HG02642 (cell line): ENCODE data around the gene PRDM5.
"Not testable (repeated sequence)": the region's sequence is repeated elsewhere in the genome, so short reads cannot be mapped to it uniquely, and the experiment has no call there.

Source experiments
- ATAC-seq: cut with Tn5 transposase; IDR thresholded peaks from one replicate; pipeline ENCODE4 v1.9.1; 2021; ENCODE audit warnings: mild to moderate bottlenecking; ENCODE audit not compliant: unreplicated experiment, poor library complexity

The PRDM5 gene

DNA sequence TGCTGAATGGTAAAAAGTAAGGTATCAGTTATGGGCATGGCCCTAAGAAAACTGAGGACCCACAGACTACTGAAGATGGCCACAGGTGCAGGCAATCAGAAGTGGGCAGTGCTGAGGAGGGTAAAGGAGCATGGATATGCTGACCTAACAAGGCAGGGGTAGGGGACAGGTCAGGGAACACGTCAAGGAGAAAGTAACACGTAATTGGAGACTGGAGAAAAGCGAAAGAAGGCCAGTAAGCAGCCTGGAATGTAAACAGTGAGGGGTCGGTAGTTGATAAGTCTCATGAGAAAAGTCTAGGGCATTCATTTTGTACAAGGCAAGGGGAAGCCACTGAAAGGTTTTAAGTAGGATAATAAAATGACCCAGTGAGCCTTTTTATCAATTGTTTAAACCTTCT lies 153.3 kb downstream of the PRDM5 start:
- ATAC-seq, result no peak

DNA sequence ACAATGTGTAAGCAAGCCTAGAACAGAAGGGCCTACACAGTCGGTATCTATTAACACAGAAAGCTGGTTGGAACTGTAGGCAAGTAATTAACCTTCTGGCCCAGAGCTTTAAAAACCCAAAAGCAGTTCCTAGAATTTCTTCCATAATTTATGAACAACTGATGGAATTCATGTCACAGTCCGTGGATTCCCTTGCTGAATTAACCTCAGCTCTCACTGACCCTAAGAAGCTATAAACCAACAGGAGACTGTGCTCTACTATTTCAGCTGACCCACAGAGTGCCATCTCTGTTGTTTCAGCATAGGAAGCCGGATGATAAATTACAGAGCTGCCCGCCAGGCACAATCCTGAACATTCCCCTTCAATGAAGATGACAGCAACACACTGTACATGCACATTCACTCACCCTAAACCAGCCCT lies 157.3 kb downstream of the PRDM5 start:
- no peak for ATAC-seq

DNA sequence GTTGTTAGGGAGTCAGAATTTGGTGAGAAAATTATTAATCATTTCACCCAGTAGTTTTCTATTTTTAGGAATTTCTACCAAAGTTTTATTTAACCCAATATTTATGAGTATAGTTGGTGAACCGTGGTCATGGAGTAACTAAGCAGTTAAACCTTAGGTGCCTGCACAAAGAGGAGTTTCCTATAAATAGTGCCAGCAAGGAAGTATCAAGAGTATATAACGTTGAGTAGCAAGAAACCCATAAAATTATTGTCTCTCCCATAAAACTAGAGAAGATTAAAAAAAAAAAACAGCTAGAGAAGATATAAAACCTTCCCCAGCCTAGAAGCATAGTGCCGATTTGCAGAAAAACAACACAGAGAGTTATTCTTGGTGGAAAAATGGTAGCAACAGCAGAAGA lies 158.9 kb downstream of the PRDM5 start:
- no peak for ATAC-seq

DNA sequence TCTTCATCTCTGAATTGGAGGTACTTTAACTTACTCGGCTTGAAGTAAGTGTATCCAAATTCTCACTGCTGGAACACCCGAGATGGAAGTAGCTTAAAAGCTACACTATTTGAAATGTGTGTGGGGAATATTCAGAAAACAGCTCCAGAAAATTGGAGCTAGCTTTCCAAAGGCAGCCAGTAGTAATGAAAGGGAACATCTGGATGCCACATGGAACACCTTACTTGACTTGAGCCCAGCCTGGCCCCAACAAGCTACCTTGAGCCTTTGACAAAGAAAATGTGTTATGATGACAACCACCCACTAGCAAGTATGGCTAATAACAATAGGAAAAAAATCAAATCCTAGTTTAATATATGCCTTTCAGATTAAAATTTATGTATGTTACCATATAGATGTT lies 161.5 kb downstream of the PRDM5 start:
- ATAC-seq, result no peak

DNA sequence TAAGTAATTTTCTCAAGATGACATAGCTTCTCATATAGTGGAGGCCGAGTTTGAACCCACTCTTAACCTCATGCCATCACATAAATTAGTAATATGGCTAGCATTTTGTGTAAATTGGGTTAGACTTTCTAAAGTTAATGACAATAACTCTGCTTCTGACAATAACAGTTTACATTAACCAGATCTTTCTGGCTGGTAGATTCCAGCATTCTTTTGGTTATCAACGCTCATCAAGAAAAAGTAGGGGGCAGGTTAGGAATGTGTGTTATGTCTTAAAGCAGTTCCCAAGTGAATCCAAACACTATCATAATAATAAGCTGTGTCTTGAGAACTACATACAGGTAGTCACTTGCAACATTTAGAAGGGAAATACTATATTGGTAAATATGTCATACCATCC lies 162.5 kb downstream of the PRDM5 start:
- no peak for ATAC-seq

DNA sequence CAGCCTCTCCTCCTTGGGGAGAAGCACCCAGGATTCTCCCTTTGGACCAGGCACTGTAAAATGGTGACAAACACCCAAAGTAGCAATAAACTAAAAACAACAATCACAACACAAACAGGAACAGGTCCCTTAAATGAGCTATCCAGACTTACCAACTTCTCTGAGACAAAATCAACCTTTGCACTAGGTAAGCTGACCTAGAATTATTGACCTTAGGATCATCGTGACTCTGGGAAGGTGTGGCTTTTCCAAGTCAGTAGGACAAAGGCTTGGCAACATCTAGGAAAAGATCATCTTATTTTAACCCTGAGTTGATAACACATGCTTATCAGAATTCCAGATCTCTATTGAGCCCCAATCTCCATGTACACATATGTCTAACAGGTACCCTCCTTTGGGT lies 166.7 kb downstream of the PRDM5 start:
- no peak for ATAC-seq

DNA sequence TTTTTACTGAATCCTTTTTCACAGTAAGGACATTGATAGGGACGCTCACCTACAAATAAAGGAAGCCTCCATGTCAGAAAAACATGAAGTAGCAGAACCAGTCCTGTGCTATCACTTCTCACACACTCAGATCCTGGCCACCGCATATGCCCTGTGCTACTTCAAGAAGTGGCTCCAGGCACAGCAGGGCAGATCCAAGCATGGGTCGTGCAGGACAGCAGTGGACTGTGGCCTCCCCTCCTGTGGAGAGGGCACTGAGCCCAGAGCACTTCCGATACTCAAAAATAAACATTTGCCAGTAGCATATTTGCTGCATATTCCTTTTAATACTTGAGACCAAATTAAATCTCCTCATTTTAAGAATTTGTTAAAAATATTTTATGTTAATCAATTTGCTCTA lies 167.9 kb downstream of the PRDM5 start:
- no peak for ATAC-seq

DNA sequence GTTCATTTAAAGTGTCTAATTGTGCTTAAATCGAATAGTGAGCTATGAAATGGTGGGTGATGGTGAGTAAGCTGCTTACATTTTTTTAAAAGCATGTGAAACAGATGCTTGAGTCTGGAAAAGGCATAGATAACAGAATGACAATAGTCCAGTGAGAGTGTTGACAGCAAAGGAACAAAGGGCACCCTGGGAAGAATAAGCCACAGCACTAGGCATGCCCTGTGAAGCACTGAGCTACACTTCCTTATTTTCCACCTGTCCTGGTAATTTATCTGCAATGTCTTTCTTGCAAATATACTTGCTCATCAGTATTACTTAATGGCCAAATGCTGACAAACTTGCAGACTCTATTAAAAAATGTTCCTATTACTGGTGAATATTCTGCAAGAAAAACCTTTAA lies 168.7 kb downstream of the PRDM5 start:
- no peak for ATAC-seq

DNA sequence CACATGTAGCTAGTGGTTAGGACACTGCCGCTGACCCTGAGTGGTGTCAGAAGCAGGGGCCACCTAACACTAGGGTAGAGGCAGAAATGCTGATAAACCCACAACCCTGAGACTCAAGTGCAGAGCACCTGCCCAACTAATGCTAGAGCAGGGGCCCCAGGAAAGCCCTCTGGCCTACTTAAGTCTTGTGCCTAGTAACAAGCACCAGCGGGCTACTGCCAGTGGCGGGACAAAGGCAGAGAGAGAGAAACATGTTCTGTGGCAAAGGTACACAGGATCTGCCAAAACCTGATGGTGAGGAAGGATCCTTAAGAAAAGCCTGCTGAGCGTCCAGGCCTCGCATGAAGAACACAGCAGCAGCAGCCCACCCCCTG lies 172.4 kb downstream of the PRDM5 start:
- ATAC-seq, result no peak

DNA sequence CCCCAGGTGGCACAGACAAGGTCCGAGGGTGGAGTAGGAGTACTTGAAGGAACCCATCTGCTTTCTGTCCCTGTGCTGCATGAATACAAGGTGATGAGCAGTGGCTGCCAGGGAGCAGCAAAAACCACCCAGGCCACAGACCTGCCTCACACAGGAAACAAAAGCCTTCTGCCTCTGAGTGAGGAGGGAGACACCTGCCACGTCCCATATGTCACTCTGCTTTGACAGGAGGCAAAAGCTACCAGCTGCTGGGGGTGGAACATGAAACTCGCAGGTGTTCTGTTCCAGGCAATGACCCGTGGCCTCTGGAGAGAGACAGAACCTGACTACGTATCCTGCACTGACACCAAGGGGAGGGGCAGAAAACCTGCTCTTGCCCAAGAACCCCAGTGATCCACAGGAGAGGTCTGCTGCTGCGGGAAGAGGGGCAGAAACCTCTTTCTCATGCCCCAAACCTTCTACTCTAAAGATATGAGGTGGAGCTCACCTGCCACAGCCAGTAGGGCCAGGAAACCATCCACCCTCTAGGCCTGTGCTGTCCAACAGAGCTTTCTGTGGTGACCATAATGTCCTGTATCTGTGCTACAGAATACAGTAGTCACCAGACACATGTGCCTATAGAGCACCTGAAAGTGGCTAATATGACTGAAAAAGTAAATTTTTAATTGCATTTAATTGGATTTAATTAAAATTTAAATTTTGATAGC lies 172.9 kb downstream of the PRDM5 start:
- peak; percentile 99 for ATAC-seq

DNA sequence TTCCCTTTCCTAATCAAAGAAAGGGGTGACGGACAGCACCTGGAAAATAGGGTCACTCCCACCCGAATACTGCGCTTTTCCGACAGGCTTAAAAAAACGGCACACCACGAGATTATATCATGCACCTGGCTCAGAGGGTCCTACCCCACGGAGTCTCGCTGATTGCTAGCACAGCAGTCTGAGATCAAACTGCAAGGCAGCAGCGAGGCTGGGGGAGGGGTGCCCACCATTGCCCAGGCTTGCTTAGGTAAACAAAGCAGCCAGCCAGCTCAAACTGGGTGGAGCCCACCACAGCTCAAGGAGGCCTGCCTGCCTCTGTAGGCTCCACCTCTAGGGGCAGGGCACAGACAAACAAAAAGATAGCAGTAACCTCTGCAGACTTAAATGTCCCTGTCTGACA lies 180.9 kb downstream of the PRDM5 start:
- not testable (repeated sequence) for ATAC-seq

DNA sequence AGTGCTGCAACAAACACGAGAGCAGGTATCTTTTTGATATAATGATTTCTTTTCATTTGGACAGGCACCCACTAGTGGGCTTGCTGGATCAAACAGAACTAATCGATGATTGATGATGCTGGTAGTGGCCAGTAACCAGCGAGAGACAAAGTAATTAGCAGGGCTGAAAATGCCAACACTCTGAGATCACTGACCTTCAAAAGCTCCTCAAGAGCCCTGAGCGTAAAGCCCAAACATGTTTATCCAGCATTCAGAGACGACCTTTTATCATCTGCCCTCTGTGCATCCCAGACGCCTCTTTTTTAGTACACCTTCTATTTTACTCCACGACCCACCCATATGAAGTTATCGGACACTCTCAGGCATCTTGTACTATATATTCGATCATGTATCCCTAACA lies 186.2 kb downstream of the PRDM5 start:
- no peak for ATAC-seq

DNA sequence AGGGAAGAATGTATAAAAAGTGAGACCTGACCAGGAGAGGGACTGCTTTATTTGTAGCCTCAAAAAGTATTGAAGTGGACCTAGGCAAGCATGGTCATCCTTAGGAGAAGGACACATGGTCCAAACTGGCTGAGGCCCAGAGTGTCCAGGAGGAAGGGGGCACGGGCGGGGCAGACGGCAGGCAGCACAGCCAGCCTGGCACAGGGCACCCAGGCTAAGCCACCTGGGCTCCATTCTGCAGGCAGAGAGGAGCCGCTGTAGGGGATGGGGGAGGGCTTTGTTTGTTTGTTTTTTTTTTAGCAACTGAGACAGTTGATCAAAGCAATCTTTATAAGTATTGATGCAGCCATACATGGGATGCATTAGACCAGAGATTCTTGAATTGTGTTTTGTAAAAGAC lies 188.6 kb downstream of the PRDM5 start:
- no peak for ATAC-seq

DNA sequence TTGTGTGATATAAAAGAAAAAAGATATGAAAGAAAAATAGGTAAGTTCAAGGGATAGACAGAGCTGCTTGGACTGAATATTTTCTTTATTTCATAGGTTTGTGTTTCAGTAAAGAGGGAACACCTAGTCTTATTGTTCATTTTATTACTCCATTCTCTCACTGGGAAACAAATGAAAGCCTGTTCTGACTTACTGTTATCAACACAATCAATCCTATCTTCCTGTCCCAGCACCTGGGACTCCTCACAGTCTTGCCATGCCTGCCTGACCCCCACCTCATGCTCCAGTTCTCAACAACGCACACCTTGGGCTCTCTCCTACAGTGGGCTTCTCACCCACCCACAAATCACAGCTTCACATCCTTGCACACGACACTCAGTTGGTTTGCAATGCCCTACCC lies 189.5 kb downstream of the PRDM5 start:
- no peak for ATAC-seq

DNA sequence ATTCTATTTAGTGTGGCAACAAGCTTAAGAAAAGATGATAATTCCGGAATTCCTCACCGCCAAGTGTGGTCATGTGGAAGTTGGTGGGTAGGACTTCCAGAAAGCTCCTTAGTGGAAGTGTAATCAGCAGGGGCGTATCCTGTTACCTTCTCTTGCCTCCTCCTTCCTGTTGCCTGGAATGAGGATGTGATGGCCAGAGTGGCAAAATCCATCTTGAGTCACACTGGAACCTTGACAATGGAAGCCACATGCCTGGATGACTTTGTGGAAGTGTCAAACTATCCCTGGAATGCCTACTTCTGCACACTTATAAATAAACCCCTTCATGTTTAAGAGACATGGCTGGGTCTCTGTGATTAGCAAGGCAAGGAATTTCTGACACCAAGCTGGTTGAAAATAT lies 191.0 kb downstream of the PRDM5 start:
- ATAC-seq, result no peak

DNA sequence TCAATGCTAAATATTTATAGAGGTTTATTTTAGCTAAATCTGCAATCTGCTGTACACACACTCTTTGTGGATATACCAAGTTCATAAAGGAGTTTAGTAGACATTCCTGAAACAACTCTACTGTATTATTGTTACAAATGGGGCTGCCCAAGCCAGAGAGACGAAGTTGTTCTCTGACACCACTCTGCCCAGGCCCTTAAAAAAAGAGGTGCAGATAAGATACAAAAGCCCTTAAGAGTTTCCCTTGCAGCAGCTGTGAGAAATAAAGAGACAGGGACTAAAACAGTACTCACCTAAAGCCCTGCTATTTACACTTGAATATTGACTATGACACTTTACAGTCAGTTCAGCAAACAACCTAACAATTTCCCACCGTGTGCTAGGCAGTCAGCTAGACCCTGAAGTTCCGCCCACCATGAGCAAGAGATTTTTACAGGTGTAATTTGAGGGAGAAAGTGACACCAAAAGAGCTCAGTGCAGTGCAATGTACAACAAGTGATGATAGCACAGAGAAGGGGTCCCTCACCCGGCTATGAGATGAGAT lies 191.7 kb downstream of the PRDM5 start:
- ATAC-seq, result no peak

DNA sequence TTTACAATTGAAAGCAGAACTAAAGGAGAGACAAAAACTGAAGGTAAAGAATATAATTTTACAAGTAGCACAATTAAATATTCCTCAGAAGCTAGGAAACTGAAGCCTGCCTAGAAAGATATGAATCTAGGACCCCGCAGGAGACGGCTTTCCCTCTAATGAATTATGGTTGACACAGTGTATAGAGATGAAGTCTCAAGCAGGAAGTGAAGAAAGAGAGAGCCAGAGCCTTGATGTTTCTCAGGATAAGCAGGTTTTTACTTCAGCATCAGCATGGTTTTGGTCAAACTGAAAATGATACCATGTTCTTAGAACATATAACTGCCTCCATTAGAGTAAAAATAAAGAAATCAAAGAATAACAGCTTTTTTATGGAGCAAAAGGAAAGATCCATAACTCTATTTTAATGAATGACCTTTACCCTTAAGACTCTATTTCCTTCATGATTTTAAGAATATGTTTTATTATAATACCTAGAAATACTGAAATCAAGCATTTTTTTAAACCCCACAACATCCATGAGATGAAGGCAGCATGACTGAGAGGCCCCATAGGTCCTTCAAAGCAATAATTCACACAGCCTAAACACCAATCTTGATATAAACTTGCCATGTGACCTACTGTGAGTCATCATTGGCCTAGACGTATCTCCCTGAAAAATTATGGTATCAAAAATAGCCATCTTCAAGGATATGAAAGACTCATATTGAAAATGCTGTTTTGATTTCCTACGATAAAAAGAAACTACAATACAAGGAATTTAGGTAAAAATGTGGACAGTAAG lies 193.4 kb downstream of the PRDM5 start:
- no peak for ATAC-seq

DNA sequence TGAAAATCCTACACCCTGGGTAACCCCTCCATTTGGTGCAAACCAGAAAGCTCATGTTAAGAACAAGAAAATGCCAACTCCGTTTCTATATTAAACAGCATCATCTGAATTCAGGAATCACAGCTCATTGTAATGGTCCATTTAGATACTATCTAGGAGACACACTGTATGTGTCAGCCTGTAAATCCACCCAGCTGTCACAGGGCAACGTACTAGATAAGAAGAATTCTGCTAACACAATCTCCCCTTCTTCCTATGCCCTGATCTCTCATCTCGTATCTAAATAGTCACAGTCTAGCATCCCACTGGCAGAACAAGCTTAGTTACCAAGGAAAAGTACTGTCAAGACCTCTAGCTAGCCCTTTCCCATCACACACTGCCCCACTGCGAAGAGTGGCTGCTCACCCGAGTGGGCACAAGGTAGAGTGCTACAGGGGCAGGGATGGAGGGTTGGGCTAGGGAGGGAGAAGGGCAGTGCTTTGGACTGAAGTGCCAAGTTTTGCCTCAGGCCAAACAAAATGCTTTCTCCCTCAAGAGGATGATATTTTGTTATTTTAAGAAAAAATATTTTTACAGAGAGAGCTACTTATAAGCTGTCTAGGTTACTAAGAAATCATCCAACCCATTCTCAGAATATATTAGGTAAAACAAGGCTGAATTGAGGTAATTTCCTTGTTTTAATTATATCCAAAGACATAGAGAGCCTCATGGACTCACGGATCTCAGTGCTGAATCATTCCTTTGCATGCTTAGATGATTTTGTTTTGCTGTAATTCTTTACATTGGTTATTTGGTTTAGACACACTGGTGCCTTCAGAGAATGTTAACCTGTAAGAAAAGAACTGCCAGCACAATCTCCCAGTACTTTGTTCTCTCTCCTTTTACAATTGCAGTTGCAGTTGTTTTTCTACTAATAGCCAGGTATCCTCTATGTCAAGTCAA lies 196.6 kb downstream of the PRDM5 start:
- no peak for ATAC-seq

DNA sequence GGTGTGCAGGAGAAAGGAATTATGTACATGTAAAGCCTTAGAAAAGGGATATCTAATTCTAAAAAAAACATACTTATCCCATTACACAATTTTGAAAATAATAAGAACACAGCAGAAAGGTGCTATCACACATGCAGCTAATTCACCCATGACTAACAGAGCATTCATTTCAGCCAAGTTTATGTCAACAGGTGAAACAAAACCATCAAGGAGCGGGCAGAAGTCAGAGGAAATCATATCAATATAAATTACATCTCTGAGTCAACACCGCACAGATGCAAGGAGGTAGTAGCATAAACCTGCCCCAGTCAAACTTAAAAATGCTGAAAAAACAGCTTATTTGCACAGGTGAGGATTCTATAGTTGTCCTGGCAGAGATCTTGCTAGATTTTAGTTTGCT lies 197.9 kb downstream of the PRDM5 start:
- ATAC-seq, result no peak

DNA sequence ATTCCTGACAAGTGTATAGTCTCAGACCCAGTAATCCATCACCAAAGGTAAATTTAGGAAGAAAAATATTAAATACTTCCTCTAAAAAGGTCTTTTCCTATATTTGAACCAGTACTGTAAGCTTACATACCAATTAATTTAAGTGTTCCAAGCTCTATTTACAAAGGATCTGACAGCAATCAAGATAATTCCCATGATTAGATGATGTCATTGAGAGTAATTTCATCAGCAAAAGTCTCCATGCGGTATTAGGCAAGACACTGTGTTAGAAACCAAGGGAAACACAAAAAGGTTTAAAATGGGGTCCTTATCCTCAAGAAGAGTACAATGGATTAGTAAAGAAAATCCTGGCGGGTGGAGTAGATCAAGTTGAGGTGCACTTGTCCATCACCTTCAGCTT lies 198.5 kb downstream of the PRDM5 start:
- no peak for ATAC-seq

DNA sequence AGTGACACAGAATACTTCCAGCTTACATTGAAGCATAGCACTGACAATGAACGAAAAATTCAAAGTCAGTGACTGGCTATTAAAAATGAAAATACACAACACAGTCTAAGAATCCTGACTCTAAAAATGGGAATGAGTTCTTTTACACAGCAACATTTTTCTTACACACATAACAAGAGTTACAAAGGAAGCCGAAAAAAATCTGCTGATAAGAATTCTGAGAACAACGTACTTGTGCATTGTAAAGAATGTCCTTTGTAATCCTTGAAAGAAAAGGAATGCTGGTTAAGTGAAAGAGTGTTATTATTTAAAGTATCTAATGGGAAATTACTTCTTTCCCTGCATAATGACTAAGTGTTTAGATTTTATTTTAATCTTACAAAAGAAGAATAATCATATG lies 199.4 kb downstream of the PRDM5 start:
- no peak for ATAC-seq
